Measurements from ENCODE around the gene APC2. TPM values are rescaled to one million over a fixed set of nuclear protein-coding genes. Genes with fewer than 3 reads are reported as not detected.

Gene APC2
- total RNA-seq, 1 experiment from 2014 or later, result 1.4 TPM

Other genes with a start within 250 kb of the APC2 start
- 106 to 112 TPM (median 106 TPM) in 3 replicates for gene STK11, start 244.3 kb upstream of the APC2 start, total RNA-seq (2021)
- 21.9 to 23.6 TPM (median 23.4 TPM) in 3 replicates for gene CBARP, start 212.1 kb upstream of the APC2 start, total RNA-seq (2021)
- 262 to 277 TPM (median 270 TPM) in 3 replicates for gene ATP5F1D, start 208.4 kb upstream of the APC2 start, total RNA-seq (2021)
- 189 to 190 TPM (median 189 TPM) in 3 replicates for gene MIDN, start 201.5 kb upstream of the APC2 start, total RNA-seq (2021)
- 256 to 298 TPM (median 256 TPM) in 3 replicates for gene CIRBP, start 180.8 kb upstream of the APC2 start, total RNA-seq (2021)
- 59.4 to 65.9 TPM (median 65.7 TPM) in 3 replicates for gene FAM174C, start 174.6 kb upstream of the APC2 start, total RNA-seq (2021)
- gene EFNA2, start 164.2 kb upstream of the APC2 start, total RNA-seq (2021), result 11.4 to 14.2 TPM (median 12.6 TPM) in 3 replicates
- gene NDUFS7, start 66.2 kb upstream of the APC2 start, total RNA-seq (2021), result 136 to 149 TPM (median 139 TPM) in 3 replicates
- 27.7 to 33.6 TPM (median 28.9 TPM) in 3 replicates for gene GAMT, start 48.6 kb upstream of the APC2 start, total RNA-seq (2021)
- 338 to 360 TPM (median 339 TPM) in 3 replicates for gene DAZAP1, start 42.5 kb upstream of the APC2 start, total RNA-seq (2021)
- 1,932 to 2,169 TPM (median 2,158 TPM) in 3 replicates for gene RPS15, start 11.7 kb upstream of the APC2 start, total RNA-seq (2021)
- gene C19orf25, start 29.1 kb downstream of the APC2 start, total RNA-seq (2021), result 56.5 to 65.7 TPM (median 60.4 TPM) in 3 replicates
- gene PCSK4, start 40.2 kb downstream of the APC2 start, total RNA-seq (2021), result 18.6 to 22.4 TPM (median 21.5 TPM) in 3 replicates
- 17.0 to 19.5 TPM (median 19.1 TPM) in 3 replicates for gene REEP6, start 41.1 kb downstream of the APC2 start, total RNA-seq (2021)
- 0.55 to 1.9 TPM (median 1.5 TPM) in 3 replicates for gene ADAMTSL5, start 62.9 kb downstream of the APC2 start, total RNA-seq (2021)
- 0.60 to 1.4 TPM (median 0.62 TPM) in 3 replicates for gene PLK5, start 74.0 kb downstream of the APC2 start, total RNA-seq (2021)
- 69.5 to 80.5 TPM (median 78.2 TPM) in 3 replicates for gene MEX3D, start 118.2 kb downstream of the APC2 start, total RNA-seq (2021)
- 90.2 to 94.8 TPM (median 93.2 TPM) in 3 replicates for gene MBD3, start 142.7 kb downstream of the APC2 start, total RNA-seq (2021)
- 195 to 198 TPM (median 196 TPM) in 3 replicates for gene UQCR11, start 155.3 kb downstream of the APC2 start, total RNA-seq (2021)
- 323 to 350 TPM (median 324 TPM) in 3 replicates for gene TCF3, start 202.5 kb downstream of the APC2 start, total RNA-seq (2021)

Measured in WTC11 (cell line).